CD4-positive, alpha-beta memory T cell (primary cell): ENCODE data around the gene COQ8B. TPM values are rescaled to one million over a fixed set of nuclear protein-coding genes. Genes with fewer than 3 reads are reported as not detected.
"Not testable (repeated sequence)": the region's sequence is repeated elsewhere in the genome, so short reads cannot be mapped to it uniquely, and the experiment has no call there.

ENCODE experiments used
- CTCF ChIA-PET: fragments of 350-600 bp; sonication (Branson Sonifier 250); formaldehyde crosslinking; loops from one replicate; lab custom pipeline; 2021; ENCODE audit warnings: inconsistent platforms; ENCODE audit not compliant: partially characterized antibody; lab: Charles Lee
- POLR2A ChIA-PET: fragments of 350-600 bp; sonication (Branson Sonifier 250); formaldehyde crosslinking; loops from one replicate; lab custom pipeline; 2021; ENCODE audit not compliant: partially characterized antibody; lab: Charles Lee
- DNase-seq, 5 donors: peaks; one replicate each; pipeline versions ENCODE4 v3.0.0 to v3.0.0-alpha.2; 2020 to 2022; ENCODE audit warnings: mixed read lengths in 1 of 5
- H3K27ac ChIP-seq: one replicate; pipeline ENCODE4 v1.7.0; 2013; ENCODE audit warnings: low read depth, low read length
- H3K27me3 ChIP-seq: 2 replicates; pipeline ENCODE4 v1.7.0; 2013; ENCODE audit warnings: mild to moderate bottlenecking, low read length, moderate library complexity; ENCODE audit not compliant: insufficient read depth
- H3K36me3 ChIP-seq: 2 replicates; pipeline ENCODE4 v1.7.0; 2013; ENCODE audit warnings: mild to moderate bottlenecking, low read length, moderate library complexity; ENCODE audit not compliant: insufficient read depth
- H3K4me1 ChIP-seq: 2 replicates; pipeline ENCODE4 v1.7.0; 2013; ENCODE audit warnings: mild to moderate bottlenecking, low read length, moderate library complexity; ENCODE audit not compliant: insufficient read depth
- H3K4me3 ChIP-seq, 2 donors: one replicate each; pipeline ENCODE4 v1.7.0; 2013; ENCODE audit warnings: low read length in 2 of 2, mild to moderate bottlenecking in 1 of 2
- H3K9me3 ChIP-seq, 2 donors: one replicate each; pipeline ENCODE4 v1.7.0; 2013; ENCODE audit warnings: low read length in 2 of 2, control low read depth in 1 of 2; ENCODE audit not compliant: control insufficient read depth in 1 of 2
- H3K27ac Mint-ChIP-seq, 7 donors: one replicate each; pipeline ENCODE4 v1.8.0; 2020 to 2021; ENCODE audit warnings: mixed read lengths in 7 of 7, mild to moderate bottlenecking in 6 of 7, inconsistent platforms in 3 of 7, moderate library complexity in 3 of 7
- H3K27me3 Mint-ChIP-seq, 2 donors: one replicate each; pipeline ENCODE4 v1.8.0; 2020 to 2021; ENCODE audit warnings: mixed read lengths in 2 of 2
- H3K36me3 Mint-ChIP-seq, 2 donors: one replicate each; pipeline ENCODE4 v1.8.0; 2020 to 2021; ENCODE audit warnings: mixed read lengths in 2 of 2, inconsistent platforms in 1 of 2, mild to moderate bottlenecking in 1 of 2
- H3K4me1 Mint-ChIP-seq, 4 donors: one replicate each; pipeline ENCODE4 v1.8.0; 2020 to 2021; ENCODE audit warnings: mixed read lengths in 4 of 4, mild to moderate bottlenecking in 1 of 4
- H3K4me3 Mint-ChIP-seq, 8 donors: one replicate each; pipeline ENCODE4 v1.8.0; 2020 to 2021; ENCODE audit warnings: mixed read lengths in 8 of 8, mild to moderate bottlenecking in 7 of 8, moderate library complexity in 6 of 8, inconsistent platforms in 3 of 8
- H3K9me3 Mint-ChIP-seq, 8 donors: one replicate each; pipeline ENCODE4 v1.8.0; 2020 to 2021; ENCODE audit warnings: mixed read lengths in 8 of 8, mild to moderate bottlenecking in 5 of 8, inconsistent platforms in 3 of 8, moderate library complexity in 1 of 8
- intact Hi-C: fragments of 100-400 bp; cut with micrococcal nuclease; formaldehyde crosslinking; loops from one replicate; pipeline ENCODE4 v1.15.1; 2023
- polyA plus RNA-seq, 2 donors: library from polyadenylated mRNA; unstranded; fragments of 300-500 nt; fragmentation: Illumina TruSeq; gene quantifications; one replicate each; pipeline ENCODE4 v1.2.3, GENCODE V29; 2021
- total RNA-seq, 2 experiments: library from RNA; stranded (reverse); gene quantifications; one replicate each; pipeline ENCODE4 v1.2.3, GENCODE V29; 2021

COQ8B gene
- total and polyA plus RNA-seq, 4 experiments from 2014 or later = 20.2 to 54.7 (median 34.2) TPM

- peaks cover 34 to 46% of the 10 kb centered on the region in 2 donors for H3K36me3 Mint-ChIP-seq
- H3K4me1 Mint-ChIP-seq = peaks cover 0 to 1% (median 0%) of the 10 kb centered on the region in 4 donors
These were observed 20.5 kb upstream of the COQ8B start for GRCh38 chr19:40737102-40737644.

GRCh38 chr19:40736661-40737060 lies 20.0 kb upstream of the COQ8B start:
- Histone ChIP-seq H3K27me3 (no peaks in the 10 kb centered on the region), H3K36me3 (peaks cover 17% of the 10 kb centered on the region), H3K4me3 (no peak overlapping the region), H3K4me1 (no peaks in the 10 kb centered on the region), H3K9me3 (no peaks in the 10 kb centered on the region), H3K27ac (no peak overlapping the region)
- Mint-ChIP-seq H3K27me3 (no peaks in the 10 kb centered on the region), H3K27ac (no peak overlapping the region), H3K4me1 (peaks cover 0 to 1% (median 0%) of the 10 kb centered on the region in 4 donors), H3K36me3 (peaks cover 34 to 46% of the 10 kb centered on the region in 2 donors), H3K4me3 (no peak overlapping the region), H3K9me3 (no peaks in the 10 kb centered on the region)
- ChIA-PET CTCF (no interaction called here), POLR2A (interaction anchor here (1.0 kb wide), 1 partner anchor 50 kb away, joined by 3 read pairs; no protein-coding TSS in a partner anchor)
- peak in 1 of 5 donors; percentile 25 for DNase-seq
- intact Hi-C loops = no loop called here

More at GRCh38 chr19:40737102-40737644, 20.5 kb upstream of the COQ8B start:
- Histone ChIP-seq H3K9me3 (no peaks in the 10 kb centered on the region), H3K4me1 (no peaks in the 10 kb centered on the region), H3K27me3 (no peaks in the 10 kb centered on the region), H3K27ac (no peak overlapping the region), H3K36me3 (peaks cover 17% of the 10 kb centered on the region), H3K4me3 (no peak overlapping the region)
- intact Hi-C loops = no loop called here
- POLR2A ChIA-PET = interaction anchor here (1.0 kb wide), 1 partner anchor 50 kb away, joined by 3 read pairs; no protein-coding TSS in a partner anchor
- H3K9me3 Mint-ChIP-seq = no peaks in the 10 kb centered on the region
- peak overlapping the region in 1 of 7 donors; percentile 47 for H3K27ac Mint-ChIP-seq
- H3K27me3 Mint-ChIP-seq = no peaks in the 10 kb centered on the region
- CTCF ChIA-PET = no interaction called here
- DNase-seq = no peak
- H3K4me3 Mint-ChIP-seq = no peak overlapping the region

GRCh38 chr19:40735013-40735771 lies 18.5 kb upstream of the COQ8B start:
- no peak overlapping the region for H3K4me3 ChIP-seq
- POLR2A ChIA-PET = no interaction called here
- no peaks in the 10 kb centered on the region for H3K4me1 ChIP-seq
- CTCF ChIA-PET = no interaction called here
- peak overlapping the region in 2 of 7 donors; percentile 9 to 62 for H3K27ac Mint-ChIP-seq
- peak in 1 of 5 donors; percentile 10 for DNase-seq
- intact Hi-C loops = no loop called here
- H3K27ac ChIP-seq = no peak overlapping the region
- H3K36me3 ChIP-seq = peaks cover 28% of the 10 kb centered on the region
- no peaks in the 10 kb centered on the region for H3K27me3 Mint-ChIP-seq
- peaks cover 0 to 3% (median 0%) of the 10 kb centered on the region in 4 donors for H3K4me1 Mint-ChIP-seq
- no peaks in the 10 kb centered on the region for H3K27me3 ChIP-seq
- no peak overlapping the region for H3K4me3 Mint-ChIP-seq
- peaks cover 44 to 56% of the 10 kb centered on the region in 2 donors for H3K36me3 Mint-ChIP-seq
- H3K9me3 Mint-ChIP-seq = no peaks in the 10 kb centered on the region
- no peaks in the 10 kb centered on the region for H3K9me3 ChIP-seq

- DNase-seq = peak in 1 of 5 donors; percentile 7
- Histone ChIP-seq H3K27ac (no peak overlapping the region), H3K36me3 (peaks cover 31% of the 10 kb centered on the region), H3K4me3 (no peak overlapping the region), H3K27me3 (no peaks in the 10 kb centered on the region), H3K9me3 (no peaks in the 10 kb centered on the region), H3K4me1 (no peaks in the 10 kb centered on the region)
- intact Hi-C loops = no loop called here
- peaks cover 0 to 3% (median 0%) of the 10 kb centered on the region in 4 donors for H3K4me1 Mint-ChIP-seq
- CTCF ChIA-PET = interaction anchor here (1.5 to 1.7 kb wide), 2 partner anchors 20 to 70 kb away, joined by 4 to 6 read pairs; no protein-coding TSS in a partner anchor
- no peaks in the 10 kb centered on the region for H3K27me3 Mint-ChIP-seq
- peak overlapping the region in 1 of 8 donors; percentile 5 for H3K4me3 Mint-ChIP-seq
- no peaks in the 10 kb centered on the region for H3K9me3 Mint-ChIP-seq
- no peak overlapping the region for H3K27ac Mint-ChIP-seq
- POLR2A ChIA-PET = no interaction called here
- peaks cover 39 to 54% of the 10 kb centered on the region in 2 donors for H3K36me3 Mint-ChIP-seq
These were observed 16.5 kb upstream of the COQ8B start for GRCh38 chr19:40733149-40733548.

GRCh38 chr19:40732304-40732703 lies 15.6 kb upstream of the COQ8B start:
- H3K9me3 Mint-ChIP-seq, H3K4me1 ChIP-seq, intact Hi-C loops, H3K4me1 Mint-ChIP-seq, H3K27me3 Mint-ChIP-seq, DNase-seq, H3K4me3 Mint-ChIP-seq, H3K27ac ChIP-seq, H3K27ac Mint-ChIP-seq, H3K9me3 ChIP-seq, H3K27me3 ChIP-seq, H3K4me3 ChIP-seq, POLR2A ChIA-PET: not testable (repeated sequence)
- H3K36me3 ChIP-seq = peaks cover 34% of the 10 kb centered on the region
- H3K36me3 Mint-ChIP-seq = peaks cover 45 to 56% of the 10 kb centered on the region in 2 donors
- CTCF ChIA-PET = interaction anchor here (1.7 kb wide), 1 partner anchor 69 kb away, joined by 6 read pairs; no protein-coding TSS in a partner anchor

- H3K4me3 ChIP-seq, H3K27ac Mint-ChIP-seq, H3K27ac ChIP-seq, H3K4me3 Mint-ChIP-seq, DNase-seq, intact Hi-C loops, H3K9me3 ChIP-seq, H3K27me3 Mint-ChIP-seq, H3K4me1 Mint-ChIP-seq, H3K9me3 Mint-ChIP-seq, H3K4me1 ChIP-seq, H3K27me3 ChIP-seq, POLR2A ChIA-PET: not testable (repeated sequence)
- H3K36me3 Mint-ChIP-seq = peaks cover 45 to 60% of the 10 kb centered on the region in 2 donors
- CTCF ChIA-PET = interaction anchor here (0.6 kb wide), 1 partner anchor 8 kb away, joined by 3 read pairs; no protein-coding TSS in a partner anchor
- H3K36me3 ChIP-seq = peaks cover 38% of the 10 kb centered on the region
These were observed 13.4 kb upstream of the COQ8B start for GRCh38 chr19:40730065-40730464.

GRCh38 chr19:40726279-40726678 lies 9.6 kb upstream of the COQ8B start:
- Histone ChIP-seq H3K27me3 (no peaks in the 10 kb centered on the region), H3K4me1 (peaks cover 10% of the 10 kb centered on the region), H3K27ac (no peak overlapping the region), H3K36me3 (peaks cover 24% of the 10 kb centered on the region), H3K9me3 (peaks cover 0 to 4% of the 10 kb centered on the region in 2 donors), H3K4me3 (no peak overlapping the region)
- no peaks in the 10 kb centered on the region for H3K27me3 Mint-ChIP-seq
- no peak overlapping the region for H3K4me3 Mint-ChIP-seq
- no peak for DNase-seq
- ChIA-PET CTCF (no interaction called here), POLR2A (no interaction called here)
- peaks cover 8 to 19% (median 11%) of the 10 kb centered on the region in 4 donors for H3K4me1 Mint-ChIP-seq
- peaks cover 0 to 2% (median 0%) of the 10 kb centered on the region in 8 donors for H3K9me3 Mint-ChIP-seq
- intact Hi-C loops = no loop called here
- no peak overlapping the region for H3K27ac Mint-ChIP-seq
- peaks cover 37 to 46% of the 10 kb centered on the region in 2 donors for H3K36me3 Mint-ChIP-seq
